Right lobe of liver (tissue), 6 donors: Measurements from ENCODE around the gene MSMO1. TPM values are rescaled to one million over a fixed set of nuclear protein-coding genes. Genes with fewer than 3 reads are reported as not detected.

Source experiments
- ATAC-seq, 4 donors: fragments of 200-7000 bp; cut with Tn5 transposase; one replicate each; pipeline ENCODE4 v1.9.1; 2020; ENCODE audit warnings: mild to moderate bottlenecking in 4 of 4, moderate library complexity in 4 of 4
- DNase-seq, 3 donors: peaks; one replicate each; pipeline ENCODE4 v3.0.0-alpha.2; 2020
- H3K27ac ChIP-seq, 3 donors: fragments of 200-600 bp; one replicate each; pipeline ENCODE4 v1.8.0; 2022
- H3K27me3 ChIP-seq, 2 donors: fragments of 200-600 bp; one replicate each; pipeline ENCODE4 v1.8.0; 2022
- H3K36me3 ChIP-seq, 4 donors: fragments of 200-600 bp; sonication (generic) in 1 of 4; one replicate each; pipeline versions ENCODE4 v1.5.1 to v1.8.0; 2017 to 2022; ENCODE audit warnings: control low read depth in 1 of 4
- H3K4me1 ChIP-seq, 4 donors: fragments of 200-600 bp; sonication (generic) in 1 of 4; one replicate each; pipeline versions ENCODE4 v1.5.1 to v1.8.0; 2017 to 2022; ENCODE audit warnings: control low read depth in 1 of 4
- H3K4me3 ChIP-seq, 3 donors: fragments of 200-600 bp; one replicate each; pipeline ENCODE4 v1.8.0; 2022
- H3K9me3 ChIP-seq, 4 donors: fragments of 200-600 bp; sonication (generic) in 1 of 4; one replicate each; pipeline versions ENCODE4 v1.5.1 to v1.8.0; 2017 to 2022; ENCODE audit warnings: control low read depth in 1 of 4
- CTCF ChIP-seq, 4 donors: fragments of 200-600 bp in 3 of 4; fragments of 450-650 bp in 1 of 4; IDR thresholded peaks; one replicate each; pipeline versions ENCODE4 v1.5.1 to v1.8.0; 2016 to 2022; ENCODE audit warnings: antibody characterized with exemption in 4 of 4, mild to moderate bottlenecking in 2 of 4
- POLR2A ChIP-seq: fragments of 450-650 bp; IDR thresholded peaks from one replicate; pipeline ENCODE4 v1.6.1; 2017; ENCODE audit warnings: antibody characterized with exemption, mild to moderate bottlenecking
- WGBS: methylation state at CpG from one replicate; pipeline ENCODE4 v1.1.6; 2018; ENCODE audit warnings: low coverage, low lambda C conversion rate; ENCODE audit not compliant: insufficient coverage; ENCODE audit errors: missing lambda C conversion rate; 5-methylcytosine and 5-hydroxymethylcytosine counted together
- intact Hi-C, 2 donors: fragments of 100-400 bp; cut with DNase I; formaldehyde crosslinking; loops; one replicate each; pipeline versions ENCODE4 v1.11.2 to v1.14.1; 2022
- total RNA-seq, 6 experiments: library from RNA; depleted of rRNA in 2 of 6; stranded (reverse); fragments of >200 nt in 2 of 6; fragmentation: NEBNext Ultra II Directional in 3 of 6; extraction: Animal tissue kit (Norgen Biotek cat#: 25700) in 3 of 6; gene quantifications; one replicate each; pipeline versions ENCODE4 v1.1.0 to v1.2.4, GENCODE V29; 2016 to 2023
- donor health status: DM: no; HTN: yes; CAD: no.
- donor health status: DM: no; HTN: no; CAD: no.
- donor health status: DM: no; HTN: no; CAD: no.
- donor health status: DM: no; HTN: yes; CAD: no.
- donor health status: DM: no; HTN: yes; CAD: no.

MSMO1 gene
- total RNA-seq, 6 experiments from 2014 or later = 81.8 to 368 (median 122) TPM

- TF ChIP-seq POLR2A = no peak
- no peak for TF ChIP-seq CTCF (IDR thresholded peaks at IDR 0.05)
- DNase-seq = no peak
- no peaks in the 10 kb centered on the region for H3K9me3 ChIP-seq
- 35% methylated on average over 1 of the region's 1 CpG for WGBS
- ATAC-seq = peak in 3 of 4 donors; percentile 30 to 52 (median 44)
- peaks cover 0 to under 1% (median 0%) of the 10 kb centered on the region in 4 donors for H3K36me3 ChIP-seq
- peak overlapping the region; percentile 47 to 78 (median 77) for H3K27ac ChIP-seq
- H3K27me3 ChIP-seq = no peaks in the 10 kb centered on the region
- peaks cover 0 to 12% (median 4%) of the 10 kb centered on the region in 4 donors for H3K4me1 ChIP-seq
- intact Hi-C loops = no loop called here
- peak overlapping the region in 2 of 3 donors; percentile 34 to 37 for H3K4me3 ChIP-seq
Observed at GRCh38 chr4:165302658-165303057, 24.8 kb upstream of the MSMO1 start.

GRCh38 chr4:165308166-165308565, 19.3 kb upstream of the MSMO1 start:
- TF ChIP-seq CTCF (IDR thresholded peaks at IDR 0.05) (no peak), POLR2A (no peak)
- peaks cover 0 to 7% (median 2%) of the 10 kb centered on the region in 4 donors for H3K36me3 ChIP-seq
- ATAC-seq (peak in 3 of 4 donors; percentile 43 to 68 (median 47)), DNase-seq (no peak)
- no peak overlapping the region for H3K27ac ChIP-seq
- intact Hi-C loops = no loop called here
- WGBS = 11% methylated on average over 1 of the region's 1 CpG
- no peak overlapping the region for H3K4me3 ChIP-seq
- H3K4me1 ChIP-seq = peaks cover 0 to 5% (median 2%) of the 10 kb centered on the region in 4 donors
- no peaks in the 10 kb centered on the region for H3K9me3 ChIP-seq
- H3K27me3 ChIP-seq = no peaks in the 10 kb centered on the region

GRCh38 chr4:165308606-165309005, 18.9 kb upstream of the MSMO1 start:
- WGBS = 95% methylated on average over 2 of the region's 2 CpGs
- H3K27ac ChIP-seq = no peak overlapping the region
- DNase-seq (no peak), ATAC-seq (no peak)
- intact Hi-C loops = no loop called here
- H3K36me3 ChIP-seq = peaks cover 0 to 7% (median 2%) of the 10 kb centered on the region in 4 donors
- no peak overlapping the region for H3K4me3 ChIP-seq
- TF ChIP-seq POLR2A (no peak), CTCF (IDR thresholded peaks at IDR 0.05) (no peak)
- no peaks in the 10 kb centered on the region for H3K9me3 ChIP-seq
- H3K4me1 ChIP-seq = peaks cover 0 to 1% (median under 1%) of the 10 kb centered on the region in 4 donors
- H3K27me3 ChIP-seq = no peaks in the 10 kb centered on the region

- TF ChIP-seq CTCF (IDR thresholded peaks at IDR 0.05) = no peak
- no peak for TF ChIP-seq POLR2A
Observed at GRCh38 chr4:165309456-165309855, 18.0 kb upstream of the MSMO1 start.

GRCh38 chr4:165312506-165312905, 15.0 kb upstream of the MSMO1 start:
- H3K4me3 ChIP-seq = no peak overlapping the region
- H3K36me3 ChIP-seq = peaks cover 0 to 7% (median 2%) of the 10 kb centered on the region in 4 donors
- intact Hi-C loops = no loop called here
- WGBS = 75% methylated on average over 2 of the region's 2 CpGs
- no peak for ATAC-seq
- H3K9me3 ChIP-seq = no peaks in the 10 kb centered on the region
- no peak for TF ChIP-seq CTCF (IDR thresholded peaks at IDR 0.05)
- no peak for TF ChIP-seq POLR2A
- H3K4me1 ChIP-seq = no peaks in the 10 kb centered on the region
- no peak for DNase-seq
- H3K27me3 ChIP-seq = no peaks in the 10 kb centered on the region
- no peak overlapping the region for H3K27ac ChIP-seq

More at GRCh38 chr4:165309456-165309855, 18.0 kb upstream of the MSMO1 start:
- no peak overlapping the region for H3K4me3 ChIP-seq
- H3K36me3 ChIP-seq = peaks cover 0 to 7% (median 2%) of the 10 kb centered on the region in 4 donors
- 93% methylated on average over 4 of the region's 4 CpGs for WGBS
- no peaks in the 10 kb centered on the region for H3K27me3 ChIP-seq
- no peak overlapping the region for H3K27ac ChIP-seq
- intact Hi-C loops = no loop called here
- ATAC-seq (no peak), DNase-seq (no peak)
- no peaks in the 10 kb centered on the region for H3K4me1 ChIP-seq
- H3K9me3 ChIP-seq = no peaks in the 10 kb centered on the region
